ENCODE data around the gene GZF1. TPM values are rescaled to one million over a fixed set of nuclear protein-coding genes. Genes with fewer than 3 reads are reported as not detected.
A peak's percentile ranks its signal among the peaks of the same experiment; 100 is the strongest.

Gene GZF1
- total RNA-seq, 1 donor from 2014 or later: 28.3 TPM

GRCh38 chr20:23316626-23317025 is 45.4 kb upstream of the GZF1 start:
- Mint-ChIP-seq H3K27ac (ENCODE audit: unreplicated experiment) (no peak overlapping the region), H3K4me3 (ENCODE audit: unreplicated experiment) (no peak overlapping the region), H3K27me3 (ENCODE audit: unreplicated experiment) (peaks cover 2% of the 10 kb centered on the region), H3K4me1 (ENCODE audit: low read depth, unreplicated experiment) (no peaks in the 10 kb centered on the region), H3K36me3 (ENCODE audit: unreplicated experiment) (no peaks in the 10 kb centered on the region), H3K9me3 (ENCODE audit: unreplicated experiment) (no peaks in the 10 kb centered on the region)
- DNase-seq: no peak
- TF ChIP-seq CTCF (IDR thresholded peaks at IDR 0.05; ENCODE audit: partially characterized antibody, unreplicated experiment): no peak

GRCh38 chr20:23317081-23317480 is 44.9 kb upstream of the GZF1 start:
- Mint-ChIP-seq H3K4me1 (ENCODE audit: low read depth, unreplicated experiment) (no peaks in the 10 kb centered on the region), H3K27me3 (ENCODE audit: unreplicated experiment) (peaks cover 2% of the 10 kb centered on the region), H3K36me3 (ENCODE audit: unreplicated experiment) (no peaks in the 10 kb centered on the region), H3K4me3 (ENCODE audit: unreplicated experiment) (no peak overlapping the region), H3K27ac (ENCODE audit: unreplicated experiment) (no peak overlapping the region), H3K9me3 (ENCODE audit: unreplicated experiment) (no peaks in the 10 kb centered on the region)
- no peak for TF ChIP-seq CTCF (IDR thresholded peaks at IDR 0.05; ENCODE audit: partially characterized antibody, unreplicated experiment)
- no peak for DNase-seq

- no peaks in the 10 kb centered on the region for H3K36me3 Mint-ChIP-seq (ENCODE audit: unreplicated experiment)
- H3K4me1 Mint-ChIP-seq (ENCODE audit: low read depth, unreplicated experiment): no peaks in the 10 kb centered on the region
- no peaks in the 10 kb centered on the region for H3K9me3 Mint-ChIP-seq (ENCODE audit: unreplicated experiment)
- DNase-seq: no peak
- no peak overlapping the region for H3K4me3 Mint-ChIP-seq (ENCODE audit: unreplicated experiment)
- no peaks in the 10 kb centered on the region for H3K27me3 Mint-ChIP-seq (ENCODE audit: unreplicated experiment)
- no peak for TF ChIP-seq CTCF (IDR thresholded peaks at IDR 0.05; ENCODE audit: partially characterized antibody, unreplicated experiment)
- H3K27ac Mint-ChIP-seq (ENCODE audit: unreplicated experiment): no peak overlapping the region
These were observed 43.6 kb upstream of the GZF1 start for GRCh38 chr20:23318347-23318746.

DNA sequence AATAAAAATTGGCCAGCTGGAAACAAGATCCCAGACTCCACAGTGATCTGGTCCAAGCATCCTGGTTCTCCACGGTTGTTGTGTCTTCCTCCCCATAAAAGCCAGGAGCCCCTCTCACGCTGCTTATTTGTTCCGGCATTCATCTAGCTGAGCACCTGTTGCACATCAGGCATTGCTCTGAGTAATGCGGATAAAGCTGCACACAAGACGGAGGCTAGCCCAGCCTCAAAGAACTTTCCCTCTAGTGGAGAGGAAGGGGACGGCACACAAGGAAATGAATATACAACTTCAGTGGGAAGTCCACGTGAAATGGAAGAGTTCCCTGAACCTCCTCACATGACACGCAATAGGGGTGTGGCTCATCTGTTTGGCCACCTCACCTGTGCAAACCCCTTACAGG is 41.7 kb upstream of the GZF1 start:
- peak; percentile 50 for TF ChIP-seq CTCF (IDR thresholded peaks at IDR 0.05; ENCODE audit: partially characterized antibody, unreplicated experiment)
- Mint-ChIP-seq H3K27ac (ENCODE audit: unreplicated experiment) (no peak overlapping the region), H3K9me3 (ENCODE audit: unreplicated experiment) (no peaks in the 10 kb centered on the region), H3K4me3 (ENCODE audit: unreplicated experiment) (no peak overlapping the region), H3K36me3 (ENCODE audit: unreplicated experiment) (no peaks in the 10 kb centered on the region), H3K27me3 (ENCODE audit: unreplicated experiment) (peaks cover 2% of the 10 kb centered on the region), H3K4me1 (ENCODE audit: low read depth, unreplicated experiment) (no peaks in the 10 kb centered on the region)
- DNase-seq: no peak

DNA sequence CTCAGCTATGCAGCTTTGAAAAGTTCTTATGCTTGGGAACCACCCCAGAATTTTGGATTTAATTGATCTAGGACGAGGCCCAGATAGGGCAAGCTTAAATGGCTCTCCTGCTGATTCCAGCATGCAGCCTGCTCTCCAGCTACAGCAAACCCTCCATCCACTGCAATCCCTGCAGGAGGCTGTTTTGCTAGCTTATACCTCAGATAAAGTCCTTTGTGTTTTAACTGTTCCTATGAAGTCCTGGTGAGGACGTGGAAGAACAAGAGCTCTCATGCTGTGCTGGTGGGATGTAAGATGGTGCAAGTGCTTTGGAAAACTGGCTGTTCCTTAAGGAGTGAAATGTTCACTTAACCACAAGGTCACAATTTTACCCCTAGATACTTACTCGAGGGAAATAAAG is 36.9 kb upstream of the GZF1 start:
- no peak for TF ChIP-seq CTCF (IDR thresholded peaks at IDR 0.05; ENCODE audit: partially characterized antibody, unreplicated experiment)
- Mint-ChIP-seq H3K27me3 (ENCODE audit: unreplicated experiment) (peaks cover 4% of the 10 kb centered on the region), H3K36me3 (ENCODE audit: unreplicated experiment) (no peaks in the 10 kb centered on the region), H3K4me1 (ENCODE audit: low read depth, unreplicated experiment) (no peaks in the 10 kb centered on the region), H3K4me3 (ENCODE audit: unreplicated experiment) (no peak overlapping the region), H3K9me3 (ENCODE audit: unreplicated experiment) (no peaks in the 10 kb centered on the region), H3K27ac (ENCODE audit: unreplicated experiment) (no peak overlapping the region)
- DNase-seq: no peak

Data from glutamatergic neuron (in vitro differentiated cells).